OCI-LY7 (cell line): Measurements from ENCODE around the gene PARN.

Source experiments
- CTCF ChIP-seq: fragments of 200-600 bp; sonication (generic); conservative IDR thresholded peaks from 2 replicates; pipeline ENCODE4 v1.5.1; 2014; ENCODE audit warnings: mild to moderate bottlenecking, antibody characterized with exemption, low read length, moderate library complexity, mixed read lengths
- EZH2phosphoT487 ChIP-seq: fragments of 200-600 bp; sonication (generic); IDR thresholded peaks from 2 replicates; pipeline ENCODE4 v1.6.1; 2018; ENCODE audit warnings: low read depth, borderline replicate concordance, mild to moderate bottlenecking, mixed run types, antibody characterized with exemption, low read length, moderate library complexity, mixed read lengths

GRCh38 chr16:14497245-14498082 is 132.6 kb downstream of the PARN start:
- no peak for TF ChIP-seq CTCF
- TF ChIP-seq EZH2phosphoT487, result no peak
